WTC11 (cell line): ENCODE data around the gene SPRR2G. TPM values are rescaled to one million over a fixed set of nuclear protein-coding genes. Genes with fewer than 3 reads are reported as not detected.

ENCODE experiments used
- ATAC-seq: fragments of 200-7000 bp; cut with Tn5 transposase; 2 replicates; pipeline ENCODE4 v1.10.0; 2021; ENCODE audit warnings: mild to moderate bottlenecking, moderate library complexity
- CTCF ChIA-PET: fragments of 300-600 bp; sonication (Branson Sonifier 250); formaldehyde crosslinking; loops from one replicate; lab custom pipeline; 2021; ENCODE audit warnings: antibody characterized with exemption; lab: Charles Lee
- POLR2A ChIA-PET: fragments of 350-600 bp; sonication (Branson Sonifier 250); formaldehyde crosslinking; loops from one replicate; lab custom pipeline; 2021; ENCODE audit warnings: antibody characterized with exemption; lab: Charles Lee
- DNase-seq: peaks from one replicate; pipeline ENCODE4 v3.0.0; 2021; ENCODE audit warnings: low spot score
- H3K27ac Mint-ChIP-seq: 2 replicates; pipeline ENCODE4 v1.8.0; 2021; ENCODE audit warnings: mixed read lengths
- H3K27me3 Mint-ChIP-seq: 2 replicates; pipeline ENCODE4 v1.8.0; 2021; ENCODE audit warnings: low read depth, mild to moderate bottlenecking, moderate library complexity, mixed read lengths
- H3K36me3 Mint-ChIP-seq: 2 replicates; pipeline ENCODE4 v1.8.0; 2021; ENCODE audit warnings: mixed read lengths
- H3K4me1 Mint-ChIP-seq: 2 replicates; pipeline ENCODE4 v1.8.0; 2022; ENCODE audit warnings: mixed read lengths
- H3K4me3 Mint-ChIP-seq: 2 replicates; pipeline ENCODE4 v1.8.0; 2021; ENCODE audit warnings: mild to moderate bottlenecking, moderate library complexity, mixed read lengths
- H3K9me3 Mint-ChIP-seq: 2 replicates; pipeline ENCODE4 v1.8.0; 2021; ENCODE audit warnings: mixed read lengths
- E2F5 ChIP-seq: sonication (generic); formaldehyde crosslinking; IDR thresholded peaks from 2 replicates; pipeline ENCODE4 v1.8.1; 2022; ENCODE audit warnings: mild to moderate bottlenecking, moderate library complexity, missing genetic modification reagents
- ETV6 ChIP-seq: sonication (generic); formaldehyde crosslinking; IDR thresholded peaks from 2 replicates; pipeline ENCODE4 v1.8.1; 2022; ENCODE audit warnings: mild to moderate bottlenecking, missing genetic modification reagents
- GABPB1 ChIP-seq: sonication (generic); formaldehyde crosslinking; IDR thresholded peaks from 2 replicates; pipeline ENCODE4 v1.8.1; 2023; ENCODE audit warnings: mild to moderate bottlenecking, missing genetic modification reagents
- IRF2 ChIP-seq: sonication (generic); formaldehyde crosslinking; IDR thresholded peaks from 2 replicates; pipeline ENCODE4 v1.8.0; 2022; ENCODE audit warnings: low read depth, missing genetic modification reagents, borderline replicate concordance
- MXD4 ChIP-seq: fragments of 250-450 bp; sonication (Bioruptor Pico); IDR thresholded peaks from 2 replicates; pipeline ENCODE4 v1.8.0; 2021; ENCODE audit warnings: mild to moderate bottlenecking, moderate library complexity, borderline replicate concordance
- MYBL2 ChIP-seq: sonication (generic); formaldehyde crosslinking; IDR thresholded peaks from 2 replicates; pipeline ENCODE4 v1.8.1; 2023; ENCODE audit warnings: mild to moderate bottlenecking, moderate library complexity, missing genetic modification reagents
- NR1H2 ChIP-seq: sonication (generic); formaldehyde crosslinking; IDR thresholded peaks from 2 replicates; pipeline ENCODE4 v1.9.0; 2021; ENCODE audit warnings: mild to moderate bottlenecking, moderate library complexity, missing genetic modification reagents
- NR3C1 ChIP-seq: sonication (generic); formaldehyde crosslinking; conservative IDR thresholded peaks from 2 replicates; pipeline ENCODE4 v1.8.1; 2023; ENCODE audit warnings: low read depth, mild to moderate bottlenecking, missing genetic modification reagents
- PRRX2 ChIP-seq: fragments of 250-450 bp; sonication (Bioruptor Pico); IDR thresholded peaks from 2 replicates; pipeline ENCODE4 v1.8.0; 2021; ENCODE audit warnings: mild to moderate bottlenecking
- RELA ChIP-seq: sonication (generic); formaldehyde crosslinking; IDR thresholded peaks from 2 replicates; pipeline ENCODE4 v1.8.1; 2022; ENCODE audit warnings: missing genetic modification reagents, mild to moderate bottlenecking, borderline replicate concordance
- SMAD4 ChIP-seq: sonication (generic); formaldehyde crosslinking; IDR thresholded peaks from 2 replicates; pipeline ENCODE4 v1.8.0; 2022; ENCODE audit warnings: mild to moderate bottlenecking, missing genetic modification reagents
- TCF7 ChIP-seq: sonication (generic); formaldehyde crosslinking; IDR thresholded peaks from 2 replicates; pipeline ENCODE4 v1.8.0; 2022; ENCODE audit warnings: mild to moderate bottlenecking, low read depth, missing genetic modification reagents, moderate library complexity
- TEAD4 ChIP-seq: sonication (generic); formaldehyde crosslinking; IDR thresholded peaks from 2 replicates; pipeline ENCODE4 v1.8.0; 2022; ENCODE audit warnings: mild to moderate bottlenecking, missing genetic modification reagents
- USF1 ChIP-seq: sonication (generic); formaldehyde crosslinking; IDR thresholded peaks from 2 replicates; pipeline ENCODE4 v1.8.0; 2022; ENCODE audit warnings: mild to moderate bottlenecking, missing genetic modification reagents
- ZNF121 ChIP-seq: sonication (generic); formaldehyde crosslinking; IDR thresholded peaks from 2 replicates; pipeline ENCODE4 v1.8.0; 2023; ENCODE audit warnings: missing genetic modification reagents
- ZNF219 ChIP-seq: sonication (generic); formaldehyde crosslinking; IDR thresholded peaks from 2 replicates; pipeline ENCODE4 v1.8.0; 2023; ENCODE audit warnings: missing genetic modification reagents, mild to moderate bottlenecking, borderline replicate concordance
- total RNA-seq: library from RNA; stranded (reverse); gene quantifications from 3 replicates; pipeline ENCODE4 v1.2.3, GENCODE V29; 2021
- TF ChIP-seq, protein P1 (sequence below): sonication (generic); formaldehyde crosslinking; IDR thresholded peaks from 2 replicates; pipeline ENCODE4 v1.8.1; 2023; ENCODE audit warnings: mild to moderate bottlenecking, missing genetic modification reagents
- TF ChIP-seq, protein P2 (sequence below): sonication (generic); formaldehyde crosslinking; IDR thresholded peaks from 2 replicates; pipeline ENCODE4 v1.8.1; 2022; ENCODE audit warnings: missing genetic modification reagents, borderline replicate concordance
- TF ChIP-seq, protein P3 (sequence below): fragments of 250-450 bp; sonication (Bioruptor Pico); IDR thresholded peaks from 2 replicates; pipeline ENCODE4 v1.9.0; 2021; ENCODE audit warnings: moderate library complexity, mild to moderate bottlenecking, inconsistent platforms, borderline replicate concordance
- TF ChIP-seq, protein P4 (sequence below): sonication (generic); formaldehyde crosslinking; IDR thresholded peaks from 2 replicates; pipeline ENCODE4 v1.8.0; 2022; ENCODE audit warnings: mild to moderate bottlenecking, missing genetic modification reagents
- TF ChIP-seq, protein P5 (sequence below): fragments of 250-450 bp; sonication (Bioruptor Pico); IDR thresholded peaks from 2 replicates; pipeline ENCODE4 v1.9.0; 2021; ENCODE audit warnings: mild to moderate bottlenecking, borderline replicate concordance
- TF ChIP-seq, protein P6 (sequence below): fragments of 250-450 bp; sonication (Bioruptor Pico); IDR thresholded peaks from 2 replicates; pipeline ENCODE4 v1.9.0; 2021; ENCODE audit warnings: mild to moderate bottlenecking

Gene SPRR2G
- total RNA-seq, 1 experiment from 2014 or later: not detected

- Mint-ChIP-seq H3K27ac (no peak overlapping the region), H3K36me3 (no peaks in the 10 kb centered on the region), H3K4me3 (no peak overlapping the region), H3K9me3 (peaks cover 12% of the 10 kb centered on the region), H3K4me1 (peaks cover 6% of the 10 kb centered on the region)
- CTCF ChIA-PET: interaction anchor here (1.0 kb wide), 1 partner anchor 317 kb away, joined by 5 read pairs; the partner anchor contains the start of gene SMCP
- ATAC-seq: no peak
- POLR2A ChIA-PET: no interaction called here
- no peak for DNase-seq
- TF ChIP-seq E2F5 (no peak), ZNF121 (no peak), MYBL2 (CRISPR knock-in tag) (no peak), MXD4 (CRISPR knock-in tag) (no peak)
- TF ChIP-seq, protein P1, sequence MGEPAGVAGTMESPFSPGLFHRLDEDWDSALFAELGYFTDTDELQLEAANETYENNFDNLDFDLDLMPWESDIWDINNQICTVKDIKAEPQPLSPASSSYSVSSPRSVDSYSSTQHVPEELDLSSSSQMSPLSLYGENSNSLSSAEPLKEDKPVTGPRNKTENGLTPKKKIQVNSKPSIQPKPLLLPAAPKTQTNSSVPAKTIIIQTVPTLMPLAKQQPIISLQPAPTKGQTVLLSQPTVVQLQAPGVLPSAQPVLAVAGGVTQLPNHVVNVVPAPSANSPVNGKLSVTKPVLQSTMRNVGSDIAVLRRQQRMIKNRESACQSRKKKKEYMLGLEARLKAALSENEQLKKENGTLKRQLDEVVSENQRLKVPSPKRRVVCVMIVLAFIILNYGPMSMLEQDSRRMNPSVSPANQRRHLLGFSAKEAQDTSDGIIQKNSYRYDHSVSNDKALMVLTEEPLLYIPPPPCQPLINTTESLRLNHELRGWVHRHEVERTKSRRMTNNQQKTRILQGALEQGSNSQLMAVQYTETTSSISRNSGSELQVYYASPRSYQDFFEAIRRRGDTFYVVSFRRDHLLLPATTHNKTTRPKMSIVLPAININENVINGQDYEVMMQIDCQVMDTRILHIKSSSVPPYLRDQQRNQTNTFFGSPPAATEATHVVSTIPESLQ (CRISPR knock-in tag): no peak
- TF ChIP-seq, protein P2, sequence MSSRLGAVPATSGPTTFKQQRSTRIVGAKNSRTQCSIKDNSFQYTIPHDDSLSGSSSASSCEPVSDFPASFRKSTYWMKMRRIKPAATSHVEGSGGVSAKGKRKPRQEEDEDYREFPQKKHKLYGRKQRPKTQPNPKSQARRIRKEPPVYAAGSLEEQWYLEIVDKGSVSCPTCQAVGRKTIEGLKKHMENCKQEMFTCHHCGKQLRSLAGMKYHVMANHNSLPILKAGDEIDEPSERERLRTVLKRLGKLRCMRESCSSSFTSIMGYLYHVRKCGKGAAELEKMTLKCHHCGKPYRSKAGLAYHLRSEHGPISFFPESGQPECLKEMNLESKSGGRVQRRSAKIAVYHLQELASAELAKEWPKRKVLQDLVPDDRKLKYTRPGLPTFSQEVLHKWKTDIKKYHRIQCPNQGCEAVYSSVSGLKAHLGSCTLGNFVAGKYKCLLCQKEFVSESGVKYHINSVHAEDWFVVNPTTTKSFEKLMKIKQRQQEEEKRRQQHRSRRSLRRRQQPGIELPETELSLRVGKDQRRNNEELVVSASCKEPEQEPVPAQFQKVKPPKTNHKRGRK (CRISPR knock-in tag): no peak
- TF ChIP-seq, protein P3, sequence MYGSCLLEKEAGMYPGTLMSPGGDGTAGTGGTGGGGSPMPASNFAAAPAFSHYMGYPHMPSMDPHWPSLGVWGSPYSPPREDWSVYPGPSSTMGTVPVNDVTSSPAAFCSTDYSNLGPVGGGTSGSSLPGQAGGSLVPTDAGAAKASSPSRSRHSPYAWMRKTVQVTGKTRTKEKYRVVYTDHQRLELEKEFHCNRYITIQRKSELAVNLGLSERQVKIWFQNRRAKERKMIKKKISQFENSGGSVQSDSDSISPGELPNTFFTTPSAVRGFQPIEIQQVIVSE (CRISPR knock-in tag): no peak
- TF ChIP-seq, protein P4, sequence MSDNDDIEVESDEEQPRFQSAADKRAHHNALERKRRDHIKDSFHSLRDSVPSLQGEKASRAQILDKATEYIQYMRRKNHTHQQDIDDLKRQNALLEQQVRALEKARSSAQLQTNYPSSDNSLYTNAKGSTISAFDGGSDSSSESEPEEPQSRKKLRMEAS (CRISPR knock-in tag): no peak
- TF ChIP-seq, protein P5, sequence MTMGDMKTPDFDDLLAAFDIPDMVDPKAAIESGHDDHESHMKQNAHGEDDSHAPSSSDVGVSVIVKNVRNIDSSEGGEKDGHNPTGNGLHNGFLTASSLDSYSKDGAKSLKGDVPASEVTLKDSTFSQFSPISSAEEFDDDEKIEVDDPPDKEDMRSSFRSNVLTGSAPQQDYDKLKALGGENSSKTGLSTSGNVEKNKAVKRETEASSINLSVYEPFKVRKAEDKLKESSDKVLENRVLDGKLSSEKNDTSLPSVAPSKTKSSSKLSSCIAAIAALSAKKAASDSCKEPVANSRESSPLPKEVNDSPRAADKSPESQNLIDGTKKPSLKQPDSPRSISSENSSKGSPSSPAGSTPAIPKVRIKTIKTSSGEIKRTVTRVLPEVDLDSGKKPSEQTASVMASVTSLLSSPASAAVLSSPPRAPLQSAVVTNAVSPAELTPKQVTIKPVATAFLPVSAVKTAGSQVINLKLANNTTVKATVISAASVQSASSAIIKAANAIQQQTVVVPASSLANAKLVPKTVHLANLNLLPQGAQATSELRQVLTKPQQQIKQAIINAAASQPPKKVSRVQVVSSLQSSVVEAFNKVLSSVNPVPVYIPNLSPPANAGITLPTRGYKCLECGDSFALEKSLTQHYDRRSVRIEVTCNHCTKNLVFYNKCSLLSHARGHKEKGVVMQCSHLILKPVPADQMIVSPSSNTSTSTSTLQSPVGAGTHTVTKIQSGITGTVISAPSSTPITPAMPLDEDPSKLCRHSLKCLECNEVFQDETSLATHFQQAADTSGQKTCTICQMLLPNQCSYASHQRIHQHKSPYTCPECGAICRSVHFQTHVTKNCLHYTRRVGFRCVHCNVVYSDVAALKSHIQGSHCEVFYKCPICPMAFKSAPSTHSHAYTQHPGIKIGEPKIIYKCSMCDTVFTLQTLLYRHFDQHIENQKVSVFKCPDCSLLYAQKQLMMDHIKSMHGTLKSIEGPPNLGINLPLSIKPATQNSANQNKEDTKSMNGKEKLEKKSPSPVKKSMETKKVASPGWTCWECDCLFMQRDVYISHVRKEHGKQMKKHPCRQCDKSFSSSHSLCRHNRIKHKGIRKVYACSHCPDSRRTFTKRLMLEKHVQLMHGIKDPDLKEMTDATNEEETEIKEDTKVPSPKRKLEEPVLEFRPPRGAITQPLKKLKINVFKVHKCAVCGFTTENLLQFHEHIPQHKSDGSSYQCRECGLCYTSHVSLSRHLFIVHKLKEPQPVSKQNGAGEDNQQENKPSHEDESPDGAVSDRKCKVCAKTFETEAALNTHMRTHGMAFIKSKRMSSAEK (CRISPR knock-in tag): no peak
- TF ChIP-seq, all 79 proteins: peak for 0
- peaks cover 3% of the 10 kb centered on the region; the same call in 1 of the 2 replicates for H3K27me3 Mint-ChIP-seq
Measured at GRCh38 chr1:153195216-153195615, 44.5 kb upstream of the SPRR2G start.

- Mint-ChIP-seq H3K27ac (no peak overlapping the region), H3K27me3 (peaks cover 3% of the 10 kb centered on the region; the same call in 1 of the 2 replicates), H3K36me3 (no peaks in the 10 kb centered on the region), H3K4me3 (no peak overlapping the region), H3K4me1 (peaks cover 7% of the 10 kb centered on the region), H3K9me3 (peaks cover 10% of the 10 kb centered on the region)
- DNase-seq (no peak), ATAC-seq (no peak)
- ChIA-PET POLR2A (no interaction called here), CTCF (interaction anchor here (2.2 to 6.5 kb wide), 7 partner anchors 34 to 323 kb away, joined by 11 to 123 read pairs (median 43); partner anchors contain the start of gene SMCP)
- no peak for TF ChIP-seq IRF2 (CRISPR knock-in tag)
- no peak for TF ChIP-seq NR1H2 (CRISPR knock-in tag)
- TF ChIP-seq TEAD4 (CRISPR knock-in tag): no peak
- TF ChIP-seq NR3C1 (CRISPR knock-in tag): no peak
- no peak for TF ChIP-seq USF1 (CRISPR knock-in tag)
- TF ChIP-seq, protein P6, sequence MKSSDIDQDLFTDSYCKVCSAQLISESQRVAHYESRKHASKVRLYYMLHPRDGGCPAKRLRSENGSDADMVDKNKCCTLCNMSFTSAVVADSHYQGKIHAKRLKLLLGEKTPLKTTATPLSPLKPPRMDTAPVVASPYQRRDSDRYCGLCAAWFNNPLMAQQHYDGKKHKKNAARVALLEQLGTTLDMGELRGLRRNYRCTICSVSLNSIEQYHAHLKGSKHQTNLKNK: no peak
- TF ChIP-seq TCF7 (CRISPR knock-in tag): no peak
- TF ChIP-seq, protein P4 (CRISPR knock-in tag): no peak
- no peak for TF ChIP-seq RELA
- TF ChIP-seq ETV6 (CRISPR knock-in tag): no peak
- no peak for TF ChIP-seq ZNF219 (CRISPR knock-in tag)
- TF ChIP-seq SMAD4 (CRISPR knock-in tag): no peak
- no peak for TF ChIP-seq GABPB1 (CRISPR knock-in tag)
- no peak for TF ChIP-seq PRRX2
Measured at GRCh38 chr1:153194331-153195050, 43.8 kb upstream of the SPRR2G start.
